Mammary epithelial cell (primary cell): ENCODE data around the gene CYP2W1.
"Not testable (repeated sequence)": the region's sequence is repeated elsewhere in the genome, so short reads cannot be mapped to it uniquely, and the experiment has no call there.

Source experiments
- CTCF ChIP-seq, 2 donors: IDR thresholded peaks in 1 of 2; conservative IDR thresholded peaks in 1 of 2; 2 replicates each; pipeline ENCODE4 v1.5.1; 2011 to 2012; ENCODE audit warnings: inconsistent platforms in 2 of 2, low read length in 2 of 2, mild to moderate bottlenecking in 2 of 2, control low read depth in 1 of 2, low read depth in 1 of 2; ENCODE audit not compliant: insufficient read depth in 1 of 2; ENCODE audit errors: extremely low read depth in 1 of 2
- EZH2 ChIP-seq: IDR thresholded peaks from 2 replicates; pipeline ENCODE4 v1.6.1; 2012; ENCODE audit warnings: low read length, inconsistent platforms, borderline replicate concordance

- TF ChIP-seq CTCF (conservative IDR thresholded peaks at IDR 0.05 in 1 of 2, IDR thresholded peaks at IDR 0.05 in 1 of 2; ENCODE audit: extremely low read depth in 1 of 2, insufficient read depth in 1 of 2, low read depth in 1 of 2, low read length in 2 of 2); EZH2: not testable (repeated sequence)
Observed at GRCh38 chr7:1002445-1002844, 19.5 kb downstream of the CYP2W1 start.
